ENCODE results near the gene ESR1. TPM values are rescaled to one million over a fixed set of nuclear protein-coding genes. Genes with fewer than 3 reads are reported as not detected.
"Not testable (repeated sequence)": the region's sequence is repeated elsewhere in the genome, so short reads cannot be mapped to it uniquely, and the experiment has no call there.

ESR1 gene
- total RNA-seq, 1 donor from 2014 or later = not detected

GRCh38 chr6:151885234-151885633, 77.8 kb downstream of the ESR1 start:
- no peaks in the 10 kb centered on the region for H3K4me1 Mint-ChIP-seq (ENCODE audit: low read depth)
- peaks cover 9% of the 10 kb centered on the region for H3K9me3 Mint-ChIP-seq (ENCODE audit: low read depth)
- no peak overlapping the region for H3K4me3 Mint-ChIP-seq (ENCODE audit: low read depth)
- no peak for DNase-seq (ENCODE audit: low spot score, unreplicated experiment)
- H3K36me3 Mint-ChIP-seq (ENCODE audit: insufficient read depth) = no peaks in the 10 kb centered on the region
- H3K27me3 Mint-ChIP-seq = no peaks in the 10 kb centered on the region
- no peak overlapping the region for H3K27ac Mint-ChIP-seq
- TF ChIP-seq CTCF (IDR thresholded peaks at IDR 0.05; ENCODE audit: unreplicated experiment) = no peak

GRCh38 chr6:151891524-151891923, 84.0 kb downstream of the ESR1 start:
- Mint-ChIP-seq H3K36me3 (ENCODE audit: insufficient read depth) (no peaks in the 10 kb centered on the region), H3K4me1 (ENCODE audit: low read depth) (no peaks in the 10 kb centered on the region), H3K9me3 (ENCODE audit: low read depth) (peaks cover 18% of the 10 kb centered on the region), H3K27ac (no peak overlapping the region), H3K4me3 (ENCODE audit: low read depth) (no peak overlapping the region), H3K27me3 (no peaks in the 10 kb centered on the region)
- DNase-seq (ENCODE audit: low spot score, unreplicated experiment) = no peak
- no peak for TF ChIP-seq CTCF (IDR thresholded peaks at IDR 0.05; ENCODE audit: unreplicated experiment)

- not testable (repeated sequence) for H3K27ac Mint-ChIP-seq; H3K4me3 Mint-ChIP-seq (ENCODE audit: low read depth); DNase-seq (ENCODE audit: low spot score, unreplicated experiment); H3K4me1 Mint-ChIP-seq (ENCODE audit: low read depth); H3K27me3 Mint-ChIP-seq; H3K36me3 Mint-ChIP-seq (ENCODE audit: insufficient read depth)
- peaks cover 20% of the 10 kb centered on the region for H3K9me3 Mint-ChIP-seq (ENCODE audit: low read depth)
Measured at GRCh38 chr6:151894426-151894825, 86.9 kb downstream of the ESR1 start.

GRCh38 chr6:151899221-151899620, 91.7 kb downstream of the ESR1 start:
- not testable (repeated sequence) for H3K27ac Mint-ChIP-seq; H3K36me3 Mint-ChIP-seq (ENCODE audit: insufficient read depth); DNase-seq (ENCODE audit: low spot score, unreplicated experiment); H3K4me3 Mint-ChIP-seq (ENCODE audit: low read depth); H3K4me1 Mint-ChIP-seq (ENCODE audit: low read depth); H3K27me3 Mint-ChIP-seq
- H3K9me3 Mint-ChIP-seq (ENCODE audit: low read depth) = peaks cover 27% of the 10 kb centered on the region

- H3K4me1 Mint-ChIP-seq (ENCODE audit: low read depth); DNase-seq (ENCODE audit: low spot score, unreplicated experiment); H3K4me3 Mint-ChIP-seq (ENCODE audit: low read depth); H3K27ac Mint-ChIP-seq; H3K27me3 Mint-ChIP-seq; H3K36me3 Mint-ChIP-seq (ENCODE audit: insufficient read depth): not testable (repeated sequence)
- H3K9me3 Mint-ChIP-seq (ENCODE audit: low read depth) = peaks cover 26% of the 10 kb centered on the region
Measured at GRCh38 chr6:151899796-151900195, 92.3 kb downstream of the ESR1 start.

GRCh38 chr6:151900256-151900655, 92.8 kb downstream of the ESR1 start:
- Mint-ChIP-seq H3K27ac (no peak overlapping the region), H3K27me3 (no peaks in the 10 kb centered on the region), H3K9me3 (ENCODE audit: low read depth) (peaks cover 23% of the 10 kb centered on the region), H3K36me3 (ENCODE audit: insufficient read depth) (peaks cover 3% of the 10 kb centered on the region), H3K4me3 (ENCODE audit: low read depth) (no peak overlapping the region), H3K4me1 (ENCODE audit: low read depth) (no peaks in the 10 kb centered on the region)
- TF ChIP-seq CTCF (IDR thresholded peaks at IDR 0.05; ENCODE audit: unreplicated experiment) = no peak
- no peak for DNase-seq (ENCODE audit: low spot score, unreplicated experiment)

- no peaks in the 10 kb centered on the region for H3K4me1 Mint-ChIP-seq (ENCODE audit: low read depth)
- H3K27me3 Mint-ChIP-seq = no peaks in the 10 kb centered on the region
- no peak overlapping the region for H3K4me3 Mint-ChIP-seq (ENCODE audit: low read depth)
- TF ChIP-seq CTCF (IDR thresholded peaks at IDR 0.05; ENCODE audit: unreplicated experiment) = no peak
- no peak for DNase-seq (ENCODE audit: low spot score, unreplicated experiment)
- peaks cover 3% of the 10 kb centered on the region for H3K36me3 Mint-ChIP-seq (ENCODE audit: insufficient read depth)
- no peak overlapping the region for H3K27ac Mint-ChIP-seq
- H3K9me3 Mint-ChIP-seq (ENCODE audit: low read depth) = peaks cover 22% of the 10 kb centered on the region
Measured at GRCh38 chr6:151901009-151901411, 93.5 kb downstream of the ESR1 start.
